ENCODE data around the gene ING3. TPM values are rescaled to one million over a fixed set of nuclear protein-coding genes. Genes with fewer than 3 reads are reported as not detected.

ING3 gene
- total and polyA plus RNA-seq, 12 donors = 5.5 to 31.9 (median 14.4) TPM

GRCh38 chr7:120920591-120921274, 29.8 kb upstream of the ING3 start:
- 55 to 64% (median 59%) methylated on average over 3 of the region's 3 CpGs for WGBS, 4 donors
- no peak for TF ChIP-seq POLR2A (IDR thresholded peaks at IDR 0.05)
- no peak for TF ChIP-seq CTCF (IDR thresholded peaks at IDR 0.05)
- peak in 2 of 7 donors; percentile 7 to 34 for DNase-seq
- Histone ChIP-seq H3K27me3 (no peaks in the 10 kb centered on the region), H3K9me3 (replicated peaks in 1 of 3) (no peaks in the 10 kb centered on the region), H3K36me3 (replicated peaks in 1 of 2) (no peaks in the 10 kb centered on the region), H3K27ac (no peak overlapping the region), H3K4me3 (no peak overlapping the region), H3K4me1 (replicated peaks in 1 of 2) (no peaks in the 10 kb centered on the region)
- intact Hi-C loops (cut with DNase I) = no loop called here

- TF ChIP-seq CTCF (IDR thresholded peaks at IDR 0.05) (no peak), POLR2A (IDR thresholded peaks at IDR 0.05) (no peak)
- Histone ChIP-seq H3K36me3 (replicated peaks in 1 of 2) (no peaks in the 10 kb centered on the region), H3K9me3 (replicated peaks in 1 of 3) (no peaks in the 10 kb centered on the region), H3K27me3 (no peaks in the 10 kb centered on the region), H3K4me1 (replicated peaks in 1 of 2) (no peaks in the 10 kb centered on the region), H3K27ac (no peak overlapping the region), H3K4me3 (no peak overlapping the region)
- no peak for DNase-seq
- intact Hi-C loops (cut with DNase I) = no loop called here
- WGBS, 4 donors = 61 to 83% (median 76%) methylated on average over 2 of the region's 2 CpGs
Measured at GRCh38 chr7:120924837-120925236, 25.7 kb upstream of the ING3 start.

- intact Hi-C loops (cut with DNase I) = no loop called here
- Histone ChIP-seq H3K4me3 (no peak overlapping the region), H3K36me3 (replicated peaks in 1 of 2) (no peaks in the 10 kb centered on the region), H3K27me3 (no peaks in the 10 kb centered on the region), H3K27ac (no peak overlapping the region), H3K4me1 (replicated peaks in 1 of 2) (no peaks in the 10 kb centered on the region), H3K9me3 (replicated peaks in 1 of 3) (no peaks in the 10 kb centered on the region)
- DNase-seq = peak in 3 of 7 donors; percentile 12 to 52 (median 16)
- TF ChIP-seq POLR2A (IDR thresholded peaks at IDR 0.05) = no peak
- TF ChIP-seq CTCF (IDR thresholded peaks at IDR 0.05) = no peak
- 59 to 73% (median 68%) methylated on average over 5 of the region's 5 CpGs for WGBS, 4 donors
Measured at GRCh38 chr7:120925392-120925791, 25.2 kb upstream of the ING3 start.

- WGBS, 4 donors = 38 to 61% (median 45%) methylated on average over 2 of the region's 2 CpGs
- no peaks in the 10 kb centered on the region for H3K9me3 ChIP-seq (replicated peaks in 1 of 3)
- TF ChIP-seq CTCF (IDR thresholded peaks at IDR 0.05) = no peak
- no peak for TF ChIP-seq POLR2A (IDR thresholded peaks at IDR 0.05)
- no peak overlapping the region for H3K27ac ChIP-seq
- intact Hi-C loops (cut with DNase I) = no loop called here
- no peak for DNase-seq
- H3K27me3 ChIP-seq = no peaks in the 10 kb centered on the region
- peaks cover 0 to 4% of the 10 kb centered on the region in 2 donors for H3K4me1 ChIP-seq (replicated peaks in 1 of 2)
- H3K36me3 ChIP-seq (replicated peaks in 1 of 2) = no peaks in the 10 kb centered on the region
- H3K4me3 ChIP-seq = no peak overlapping the region
Measured at GRCh38 chr7:120926943-120927346, 23.6 kb upstream of the ING3 start.

Measured in adrenal gland (tissue), 12 donors.